ENCODE data around the gene SH3RF3.
A peak's percentile ranks its signal among the peaks of the same experiment; 100 is the strongest.

The SH3RF3 gene

DNA sequence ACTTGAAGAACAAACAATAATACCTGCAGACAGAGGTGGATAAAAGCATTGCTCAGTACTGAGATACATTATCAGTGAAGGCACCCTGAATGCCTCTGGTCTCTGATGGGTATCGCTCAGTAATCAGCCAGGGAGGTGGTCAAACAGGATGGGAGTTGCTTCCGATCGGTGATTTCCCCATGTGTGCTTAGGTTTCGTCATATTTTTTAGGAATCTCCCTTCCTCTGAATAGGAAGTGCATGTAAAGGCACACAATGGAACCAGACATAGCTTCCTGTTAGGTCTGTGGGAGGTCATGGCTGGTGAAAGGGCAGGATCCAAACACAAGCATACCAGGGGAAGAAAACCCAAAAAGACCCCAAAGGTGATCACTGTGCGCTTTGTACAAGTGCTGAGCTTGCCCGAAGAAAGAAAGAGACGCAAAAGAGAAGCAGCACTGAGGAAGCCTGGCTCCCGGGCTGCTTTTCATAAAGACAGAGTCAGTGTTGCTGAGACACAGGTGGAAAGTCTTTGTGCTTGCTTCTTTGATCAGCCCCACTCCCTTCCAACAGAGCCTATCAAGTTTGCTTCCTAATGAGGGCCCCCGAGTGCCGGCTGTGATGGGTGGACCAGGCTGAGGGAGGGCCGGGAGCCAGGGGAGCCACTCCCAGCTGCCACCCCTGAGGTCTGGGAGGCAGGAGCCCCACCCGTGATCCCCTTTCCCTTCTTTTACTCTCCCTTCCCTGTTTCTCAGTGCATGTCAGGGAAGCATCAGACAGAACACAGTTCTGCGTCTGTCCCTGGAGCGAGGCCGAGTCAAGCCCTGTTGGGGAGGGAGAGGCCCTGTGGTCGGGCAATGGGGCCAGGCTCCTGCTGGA, 138.2 kb downstream of the SH3RF3 start:
- no peak for DNase-seq

DNA sequence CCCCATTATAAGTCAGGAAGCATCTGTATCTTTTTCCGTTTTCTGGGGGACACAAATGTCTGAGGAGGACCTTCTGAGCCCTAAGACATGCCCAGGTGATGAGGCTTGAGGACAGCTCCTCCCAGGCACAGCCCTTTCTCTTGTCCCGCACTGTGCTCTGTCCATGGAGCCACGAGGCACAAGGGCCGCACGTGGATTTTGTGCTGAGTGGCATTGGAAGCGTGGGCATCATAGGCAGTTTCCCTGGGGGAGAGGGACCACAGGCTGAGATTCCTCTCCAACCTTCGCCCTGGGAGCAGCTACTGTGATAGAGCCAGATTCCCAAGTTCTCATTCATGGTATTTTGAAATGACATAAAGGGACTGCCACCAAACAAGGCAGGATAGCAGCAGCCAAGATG, 139.9 kb downstream of the SH3RF3 start:
- DNase-seq: no peak

DNA sequence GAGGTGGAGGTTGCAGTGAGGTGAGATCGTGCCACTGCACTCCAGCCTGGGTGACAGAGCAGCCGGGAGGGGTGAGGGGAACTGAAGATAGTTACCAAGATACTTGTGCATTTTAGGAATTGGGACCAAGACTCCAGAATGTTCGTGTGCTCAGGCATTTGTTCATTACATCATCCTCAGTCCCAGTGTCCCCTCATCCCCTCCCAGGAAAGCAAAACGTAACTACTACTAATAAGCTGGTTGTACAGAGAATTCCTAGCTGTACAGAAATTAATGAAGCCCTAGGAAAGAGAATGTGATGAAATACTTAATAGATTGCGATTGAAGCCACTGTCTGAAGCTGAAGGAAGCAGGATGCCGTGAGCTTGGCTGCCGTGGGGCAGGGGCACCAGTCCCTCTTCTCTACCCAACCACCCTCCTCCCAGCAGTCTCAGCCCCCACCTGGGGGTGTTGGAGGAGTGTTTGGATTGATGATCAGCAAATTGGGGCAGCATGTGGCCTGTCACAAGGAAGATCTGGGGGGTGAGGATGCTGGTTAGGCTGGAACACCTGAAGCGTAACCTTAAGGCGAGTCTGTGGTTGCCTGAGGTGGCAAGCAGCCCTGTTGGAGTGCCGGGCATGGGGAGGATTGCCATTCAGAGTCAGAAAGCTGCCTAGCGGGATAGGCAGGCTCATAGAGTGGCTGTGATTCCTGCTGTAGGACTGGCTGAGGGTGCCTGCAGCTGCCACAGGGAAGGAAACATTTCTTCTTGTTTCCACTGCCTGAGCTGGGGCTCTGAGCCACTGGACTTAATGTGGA, 140.9 kb downstream of the SH3RF3 start:
- DNase-seq: no peak

DNA sequence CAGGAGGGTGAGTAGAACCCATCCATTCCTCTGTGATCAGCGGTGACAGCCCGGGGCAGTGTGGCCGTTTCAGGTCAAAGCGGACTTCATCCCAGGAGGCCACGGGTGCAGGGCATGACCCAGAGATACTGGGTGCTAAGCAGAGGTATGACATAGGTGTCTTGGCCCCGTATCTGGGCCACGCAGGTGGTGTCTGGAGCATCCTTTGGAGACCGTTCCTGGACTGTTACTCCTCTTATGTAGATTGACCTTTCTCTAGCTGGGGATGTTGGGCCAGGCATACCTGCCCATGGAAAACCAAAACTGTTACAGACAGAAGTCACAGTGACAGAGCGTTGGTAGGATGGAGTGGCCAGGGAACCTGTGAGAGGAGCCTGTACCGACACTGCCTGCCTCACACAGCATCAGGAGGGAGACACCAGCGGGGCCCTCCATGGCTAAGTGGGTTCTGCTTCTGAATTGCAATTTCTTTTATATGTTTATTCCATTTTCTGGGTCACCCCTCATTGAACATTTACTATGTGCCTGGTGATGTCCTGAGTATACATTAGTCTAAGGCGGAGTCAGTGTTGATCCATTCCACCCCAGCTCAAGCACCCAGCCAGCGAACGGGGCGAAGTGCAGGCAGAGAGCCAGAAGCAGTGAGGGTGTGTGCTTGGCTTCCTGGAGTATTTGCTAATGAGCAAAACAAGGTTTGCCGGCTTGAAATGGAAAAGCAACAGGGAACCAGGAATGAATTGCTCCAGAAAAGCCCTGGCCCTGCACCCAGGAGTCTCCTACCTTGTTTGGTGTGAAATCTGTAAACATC, 141.7 kb downstream of the SH3RF3 start:
- no peak for DNase-seq

DNA sequence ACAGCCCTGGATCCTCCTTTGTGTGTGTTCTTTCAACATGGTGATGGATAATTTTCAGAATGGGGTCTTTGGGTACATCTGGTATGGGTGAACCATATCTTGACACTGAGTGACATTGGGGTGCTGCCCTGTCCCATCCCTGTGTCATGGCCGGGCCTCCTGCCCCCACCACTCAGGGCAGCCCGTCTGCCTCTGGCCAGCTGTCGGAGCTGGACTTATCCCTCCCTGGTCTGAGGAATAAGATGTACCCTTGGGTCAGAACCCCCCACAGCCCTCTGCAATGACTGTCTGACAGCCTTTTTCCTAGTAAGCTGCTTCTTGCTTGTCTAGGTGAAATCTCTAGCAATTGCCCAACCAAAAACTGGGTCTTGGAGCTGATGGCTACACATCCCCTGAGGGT, 142.9 kb downstream of the SH3RF3 start:
- no peak for DNase-seq

DNA sequence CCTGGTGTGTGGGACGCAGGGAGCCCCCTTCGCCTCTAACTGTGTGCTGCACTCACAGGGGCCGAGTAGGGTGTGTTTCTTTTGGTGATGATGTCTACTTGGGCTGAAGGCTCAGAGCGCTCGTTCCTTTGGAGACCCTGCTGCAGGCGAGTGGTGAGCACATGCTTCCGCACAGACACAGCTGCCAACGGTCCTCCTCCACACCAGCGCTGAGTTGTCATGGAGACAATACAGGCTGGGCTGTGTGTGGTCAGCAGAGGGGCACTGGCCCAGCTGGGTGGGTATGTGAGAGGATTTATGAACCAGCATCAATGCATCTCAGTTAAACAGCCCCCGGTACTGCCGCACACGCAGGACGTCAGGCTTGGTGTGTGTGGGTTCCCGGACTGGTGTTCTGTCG, 143.5 kb downstream of the SH3RF3 start:
- DNase-seq: no peak

DNA sequence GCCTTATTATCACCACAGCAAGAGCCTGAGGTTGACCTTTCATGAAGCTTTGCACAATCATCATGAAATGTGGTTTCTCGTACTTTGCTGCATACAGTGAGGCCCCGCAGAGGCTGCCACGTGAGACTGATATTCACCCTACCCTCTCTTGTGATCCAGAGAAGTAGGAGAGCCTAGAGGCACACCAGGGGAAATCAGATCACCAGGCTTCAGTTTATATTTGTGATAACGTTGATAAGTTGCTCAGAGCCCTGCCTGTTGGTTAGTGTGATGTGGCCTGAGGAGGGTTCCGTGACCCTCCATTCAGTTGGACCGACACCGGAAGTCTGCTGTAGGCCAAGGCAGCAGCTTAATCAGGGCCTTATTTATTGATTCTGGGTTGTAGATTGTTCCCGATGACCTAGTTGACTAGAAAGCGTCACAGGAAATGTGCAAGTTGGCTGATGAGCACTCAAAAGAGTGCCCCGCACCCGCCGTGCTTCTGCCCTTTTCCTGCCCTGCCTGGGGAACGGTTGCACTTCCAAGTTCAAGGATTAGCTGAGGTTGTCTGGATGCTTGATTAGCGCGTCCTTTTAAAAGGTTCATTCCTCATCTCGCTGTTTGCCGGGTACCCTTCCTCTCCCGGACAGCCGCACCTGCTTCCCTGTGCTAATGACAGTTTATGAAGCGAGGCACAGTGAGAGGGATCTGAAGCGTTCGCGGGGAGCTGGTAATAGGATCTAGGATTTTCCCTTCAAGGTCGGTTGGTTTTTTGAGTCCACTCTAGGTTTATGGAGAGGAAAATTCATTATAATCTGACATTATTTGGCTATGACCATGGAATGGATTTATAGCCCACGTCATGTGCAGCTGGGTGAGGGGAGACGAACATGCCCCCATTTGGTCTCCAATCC, 146.4 kb downstream of the SH3RF3 start:
- peak; percentile 14 for DNase-seq

DNA sequence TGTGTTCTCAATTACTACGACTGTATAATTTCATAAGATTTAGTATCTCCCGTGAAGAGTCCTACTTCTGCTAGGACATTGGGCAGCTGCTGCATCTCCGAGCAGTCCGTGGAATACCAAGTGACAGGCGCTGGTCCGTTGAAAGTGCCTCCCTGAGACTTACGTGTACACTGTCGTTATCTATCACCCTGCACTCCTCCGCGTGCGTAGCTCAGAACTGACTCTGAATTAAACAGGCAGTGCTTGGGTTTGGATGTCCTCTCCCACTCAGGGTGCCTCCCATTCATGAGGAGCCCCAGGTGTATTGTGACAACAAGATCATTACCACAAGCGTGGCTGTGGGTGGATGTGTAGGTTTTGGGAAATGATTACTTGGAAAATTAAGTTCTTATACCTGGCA, 148.4 kb downstream of the SH3RF3 start:
- DNase-seq: peak; percentile 5

DNA sequence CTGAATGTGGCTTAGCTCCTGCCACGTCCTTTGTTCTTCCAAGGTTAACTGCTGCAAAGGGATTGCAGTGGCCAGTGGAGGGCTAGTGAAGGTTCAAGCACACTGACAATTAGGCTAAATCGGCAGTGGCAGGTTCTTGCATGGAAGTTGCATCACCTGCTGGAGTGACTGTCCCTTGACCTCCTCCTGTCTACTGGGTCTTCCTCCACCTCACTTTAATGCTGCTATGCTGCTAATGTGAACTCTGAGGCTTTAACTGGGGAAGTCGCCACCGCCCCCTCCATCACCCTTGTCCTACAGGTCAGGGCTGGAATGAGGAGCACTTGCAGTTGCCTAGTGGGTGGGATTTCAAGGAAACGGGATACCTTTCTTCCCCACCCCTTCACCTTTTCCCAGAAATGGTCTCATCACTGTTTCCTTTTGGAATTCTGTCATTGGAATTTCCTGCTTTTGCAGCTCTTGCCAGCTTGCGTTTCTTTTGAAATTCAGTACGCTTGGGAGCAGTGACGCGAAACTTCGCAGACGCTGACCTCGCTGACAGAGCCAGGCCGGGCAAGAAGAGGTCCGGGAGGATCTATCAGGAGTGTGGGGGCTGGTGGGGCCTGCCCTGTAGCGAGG, 150.3 kb downstream of the SH3RF3 start:
- no peak for DNase-seq

DNA sequence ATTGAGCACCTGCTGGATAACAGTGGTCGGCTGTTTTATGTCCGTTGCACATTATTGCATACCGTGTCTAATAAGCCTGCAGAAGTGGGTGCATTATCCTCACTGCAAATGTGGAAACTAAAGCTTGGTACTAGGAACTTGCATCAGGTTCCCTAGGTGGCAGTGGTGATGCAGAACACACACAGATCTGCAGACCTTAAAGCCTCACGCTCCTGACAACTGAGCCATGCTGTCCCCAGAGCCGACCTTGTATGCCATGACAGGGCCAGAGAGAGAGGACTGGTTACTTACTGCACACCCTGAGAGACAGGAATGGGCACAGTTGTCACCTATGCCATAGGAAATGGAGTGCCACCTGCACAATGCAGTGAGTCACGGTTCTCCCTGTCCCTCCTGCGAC, 151.8 kb downstream of the SH3RF3 start:
- DNase-seq: no peak

DNA sequence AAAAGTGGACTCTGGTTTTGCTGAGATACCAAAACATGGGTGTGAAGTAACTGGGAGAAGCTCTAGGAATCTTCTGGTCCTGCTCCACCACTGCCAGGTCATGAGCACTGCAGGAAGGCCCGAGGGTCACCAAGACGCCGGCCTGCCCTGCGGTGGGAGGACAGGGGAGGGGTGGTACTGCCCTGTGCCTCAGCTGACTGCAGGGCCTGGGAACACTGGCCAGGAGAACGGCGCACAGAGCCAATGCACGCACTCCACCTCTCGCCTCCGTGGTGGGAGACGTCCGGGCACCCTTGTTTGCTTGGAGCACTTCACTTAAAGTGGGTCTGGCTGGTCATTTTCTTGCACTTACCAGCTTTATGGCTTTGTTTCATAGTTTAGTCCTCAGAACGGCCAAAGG, 153.4 kb downstream of the SH3RF3 start:
- DNase-seq: no peak

DNA sequence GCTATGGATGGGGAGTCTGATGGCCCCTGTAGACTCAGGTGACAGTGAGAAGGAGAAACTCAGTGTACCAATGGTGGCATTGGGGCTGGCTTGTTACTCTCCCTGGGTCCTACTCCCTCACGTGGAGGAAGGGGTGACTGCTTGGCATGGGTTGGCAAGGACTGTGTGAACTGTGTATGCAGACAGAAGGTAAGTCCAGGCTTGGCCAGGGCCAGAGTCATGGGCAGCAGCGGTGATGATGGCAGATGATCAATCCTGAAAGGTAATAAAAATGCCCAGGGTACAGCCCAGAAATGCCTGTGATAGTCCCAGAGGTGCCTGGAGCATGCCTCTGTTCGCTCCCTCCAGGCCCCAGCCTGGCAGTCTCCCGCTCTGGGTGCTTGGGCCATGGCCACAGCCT, 153.9 kb downstream of the SH3RF3 start:
- DNase-seq: no peak

DNA sequence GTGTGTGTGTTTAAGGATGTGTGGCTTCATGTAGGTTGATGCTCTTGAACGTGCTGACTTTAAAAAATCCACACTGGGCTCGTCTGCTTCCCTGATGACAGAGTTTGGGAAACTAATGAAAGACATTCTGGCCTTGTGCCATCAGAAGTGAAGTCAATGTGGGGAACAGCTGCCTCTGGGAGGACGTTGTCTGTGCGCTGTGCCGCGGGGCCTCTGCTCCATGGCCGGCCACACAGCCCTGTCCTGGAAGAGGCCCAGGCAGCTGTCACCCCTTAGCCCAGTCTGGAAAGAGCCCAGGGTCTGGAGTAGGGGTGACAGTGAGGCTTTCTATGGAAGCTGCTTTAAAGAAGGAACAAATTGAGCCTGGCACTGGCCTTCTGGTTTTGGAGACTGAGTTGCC, 155.8 kb downstream of the SH3RF3 start:
- no peak for DNase-seq

DNA sequence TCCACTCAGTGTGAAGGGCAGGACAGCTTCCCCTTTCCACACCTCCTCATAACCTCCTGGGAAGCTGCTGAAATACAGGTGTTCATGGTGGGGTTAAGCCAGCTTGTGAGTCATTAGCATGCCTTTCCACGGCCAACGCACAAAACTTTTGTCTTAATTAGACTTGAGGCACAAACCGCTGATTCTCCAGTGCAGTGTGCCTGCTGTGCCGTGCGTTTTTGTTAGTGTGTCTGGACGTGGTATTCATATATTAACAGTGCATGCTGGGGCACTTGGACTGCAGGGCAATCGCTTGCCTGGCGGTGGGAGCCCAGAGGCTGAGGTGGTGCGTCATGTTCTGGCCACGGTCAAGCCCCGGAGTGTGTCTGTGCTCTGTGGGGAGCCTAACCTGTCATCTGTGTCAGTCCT, 156.2 kb downstream of the SH3RF3 start:
- no peak for DNase-seq

DNA sequence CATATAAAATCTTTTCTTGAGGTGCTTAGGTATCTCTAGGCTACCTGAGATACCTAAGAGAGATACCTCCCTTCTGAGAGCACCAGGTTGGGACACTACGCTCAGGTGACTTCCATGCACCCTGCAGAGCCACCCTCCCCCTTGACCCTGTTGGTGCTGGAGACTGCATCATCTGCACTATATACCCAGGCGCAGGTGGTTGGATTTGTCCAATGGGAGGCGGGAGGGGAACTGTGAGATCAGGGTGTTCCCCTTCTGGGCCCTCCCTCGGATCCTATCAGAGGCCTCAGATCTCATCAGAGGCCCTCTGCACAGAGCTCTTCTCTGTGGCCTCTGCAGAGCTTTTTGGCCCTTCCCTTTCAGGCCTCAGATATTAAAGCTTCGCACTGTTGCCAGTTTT, 158.4 kb downstream of the SH3RF3 start:
- no peak for DNase-seq

DNA sequence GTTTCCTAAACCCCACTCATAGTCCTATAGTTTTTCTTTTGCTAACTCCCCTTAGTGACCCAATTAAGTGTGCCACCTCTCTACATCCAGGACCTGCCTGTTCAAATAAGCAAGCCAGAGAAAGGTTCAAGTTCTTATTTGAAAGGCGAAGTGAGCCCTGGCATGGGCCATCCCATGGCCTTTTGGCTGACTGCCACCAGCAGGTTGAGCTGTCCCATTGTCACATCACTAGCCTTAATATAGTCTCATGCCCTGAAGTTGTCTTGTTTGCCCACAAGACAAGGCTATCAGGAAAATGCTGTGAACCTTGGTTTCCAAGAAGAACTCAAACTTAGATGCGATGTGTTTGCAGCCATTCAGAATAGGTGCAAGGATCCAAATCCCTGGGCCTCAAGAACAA, 158.8 kb downstream of the SH3RF3 start:
- DNase-seq: no peak

DNA sequence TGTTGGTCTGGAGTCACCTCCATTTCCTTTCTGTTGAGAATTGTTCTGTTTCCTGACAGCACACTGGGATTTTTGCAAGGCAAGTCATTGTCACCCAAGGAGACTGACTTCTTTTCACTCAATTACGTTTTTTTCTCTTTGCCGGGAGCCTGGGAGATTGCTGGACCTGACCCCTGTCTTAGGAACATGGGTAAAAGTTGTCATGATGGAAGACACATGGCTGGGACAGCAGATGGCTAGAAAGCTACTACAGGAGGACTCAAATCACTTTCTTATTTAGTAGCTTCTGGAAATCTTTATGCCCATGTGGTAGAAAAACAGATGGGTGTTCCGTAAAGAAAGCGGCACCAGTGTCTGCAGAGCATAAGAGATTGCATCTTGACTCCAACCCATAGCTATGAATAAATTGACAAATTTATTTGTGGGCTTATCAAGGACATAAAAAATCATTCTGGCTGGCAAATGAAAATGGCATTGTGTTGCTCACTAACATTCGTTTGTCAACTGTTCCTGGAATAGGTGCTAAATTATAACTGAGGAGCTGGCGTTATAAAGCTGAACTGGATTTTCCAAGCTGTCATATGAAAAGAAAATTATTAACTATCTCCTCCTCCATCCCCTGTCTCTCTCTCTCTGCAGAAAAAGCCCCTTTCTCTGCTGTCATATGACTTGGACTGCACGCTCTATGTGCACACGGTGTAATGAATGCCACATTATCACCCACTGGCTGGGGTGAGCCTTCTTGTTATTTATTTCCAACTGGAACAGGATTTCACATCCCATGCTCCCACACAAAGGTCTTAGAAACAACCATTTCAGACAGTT, 159.8 kb downstream of the SH3RF3 start:
- DNase-seq: no peak

DNA sequence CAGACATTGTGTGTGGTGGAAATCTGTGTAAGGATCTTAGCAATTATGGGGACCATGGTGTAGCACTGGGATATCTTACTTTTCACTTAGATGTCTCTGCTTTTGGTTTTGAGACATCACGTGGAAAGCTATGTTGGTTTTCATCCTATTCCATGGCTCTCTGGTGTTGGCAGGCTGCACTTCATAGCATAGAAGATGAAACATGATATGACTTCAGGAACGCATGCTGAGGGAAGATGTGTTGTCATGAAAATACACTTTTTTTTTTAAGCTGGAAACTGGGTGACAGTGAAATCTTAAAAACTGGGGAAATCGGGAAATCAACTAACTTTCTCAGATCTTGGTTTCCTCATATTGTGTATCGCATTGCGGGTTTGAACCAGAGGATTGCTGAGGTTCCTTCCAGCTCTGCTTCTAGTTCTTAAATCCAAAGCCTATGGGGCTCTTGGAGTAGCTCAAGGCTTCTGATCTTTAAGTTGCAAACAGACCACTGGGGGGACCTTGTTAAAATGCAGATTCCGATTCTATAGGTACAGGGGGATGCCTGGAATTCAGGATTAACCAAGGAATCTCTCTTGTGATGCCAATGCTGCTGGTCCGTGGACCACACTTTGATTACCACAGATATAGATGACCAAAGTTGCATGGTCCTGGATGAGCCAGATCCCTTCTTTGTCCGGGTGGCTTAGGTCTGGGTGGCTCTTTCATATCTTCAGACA, 160.7 kb downstream of the SH3RF3 start:
- DNase-seq: no peak

DNA sequence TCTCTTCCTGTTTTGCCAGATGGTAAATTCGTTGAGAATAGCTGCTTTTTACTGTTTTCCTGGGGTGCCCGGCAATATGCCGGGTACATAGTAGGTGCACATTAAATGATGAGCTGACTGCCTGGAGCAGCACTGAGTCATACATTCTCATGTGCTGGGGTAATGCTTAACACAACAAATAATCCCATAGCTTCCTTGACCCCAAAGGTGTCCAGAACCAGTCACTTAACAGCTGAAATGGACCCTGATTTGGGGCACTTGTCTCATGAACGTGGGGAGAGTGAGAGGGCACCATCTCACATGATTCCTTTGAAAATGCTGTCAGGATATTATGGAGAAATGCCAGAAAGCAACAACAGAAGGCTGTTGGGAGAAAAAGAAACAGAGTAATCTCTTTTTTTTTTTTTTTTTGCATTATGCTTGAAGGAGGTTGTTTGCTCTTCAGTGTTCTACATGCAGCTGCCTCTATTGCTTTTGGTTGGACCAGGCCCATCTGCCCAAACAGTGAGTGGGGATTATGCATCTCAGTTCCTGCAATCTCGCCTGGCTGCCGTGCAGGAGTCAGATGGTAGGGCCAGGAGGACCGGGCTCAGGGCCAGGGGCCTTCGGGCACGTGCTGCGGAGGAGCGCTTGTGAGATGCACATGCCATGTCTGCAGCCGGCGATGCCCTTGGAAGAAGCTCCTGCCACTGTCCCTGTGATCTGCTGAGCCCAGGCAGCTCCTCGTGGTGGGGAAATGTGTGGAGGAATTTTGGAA, 162.1 kb downstream of the SH3RF3 start:
- DNase-seq: no peak

DNA sequence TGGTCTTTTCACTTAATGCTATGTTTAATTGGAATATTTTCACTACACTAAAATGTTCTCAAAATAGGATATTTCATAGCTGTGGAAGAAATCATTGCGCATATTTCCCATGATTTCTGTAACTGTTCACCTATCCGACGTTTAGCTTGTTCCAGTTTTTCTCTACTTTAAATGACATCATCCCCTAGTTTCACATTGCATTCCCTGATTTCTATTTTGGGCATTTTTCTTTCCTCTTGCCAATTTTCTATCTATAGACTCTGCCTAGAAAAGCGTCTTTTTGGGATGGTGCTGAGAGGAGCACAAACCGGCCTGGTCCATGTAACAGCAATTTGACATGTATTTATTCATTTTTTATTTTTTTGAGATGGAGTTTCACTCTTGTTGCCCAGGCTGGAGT, 163.4 kb downstream of the SH3RF3 start:
- DNase-seq: no peak
